Uterus (tissue), 4 donors: Measurements from ENCODE around the gene RGS6. TPM values are rescaled to one million over a fixed set of nuclear protein-coding genes. Genes with fewer than 3 reads are reported as not detected.

Source experiments
- DNase-seq, 2 donors: peaks; one replicate each; pipeline ENCODE4 v3.0.0-alpha.2; 2019 to 2020
- H3K27ac ChIP-seq, 2 donors: fragments of 200-600 bp; sonication (generic); 1 replicate in 1 of 2; 2 replicates in 1 of 2; pipeline ENCODE4 v1.5.1; 2016 to 2018
- H3K27me3 ChIP-seq, 2 donors: fragments of 200-600 bp; sonication (generic); one replicate each; pipeline ENCODE4 v1.5.1; 2018 to 2019; ENCODE audit warnings: control low read depth in 1 of 2
- H3K36me3 ChIP-seq, 2 donors: fragments of 200-600 bp; sonication (generic); one replicate each; pipeline ENCODE4 v1.5.1; 2019; ENCODE audit warnings: control low read depth in 1 of 2
- H3K4me1 ChIP-seq, 2 donors: fragments of 200-600 bp; sonication (generic); one replicate each; pipeline ENCODE4 v1.5.1; 2018 to 2019; ENCODE audit warnings: control low read depth in 1 of 2
- H3K4me3 ChIP-seq, 2 donors: fragments of 200-600 bp; sonication (generic); 1 replicate in 1 of 2; 2 replicates in 1 of 2; pipeline ENCODE4 v1.5.1; 2018 to 2019; ENCODE audit warnings: mild to moderate bottlenecking in 1 of 2
- H3K9me3 ChIP-seq, 2 donors: fragments of 200-600 bp; sonication (generic); one replicate each; pipeline ENCODE4 v1.5.1; 2019; ENCODE audit warnings: control low read depth in 1 of 2
- POLR2A ChIP-seq, 2 donors: fragments of 450-650 bp; IDR thresholded peaks; one replicate each; pipeline ENCODE4 v1.6.1; 2016; ENCODE audit warnings: antibody characterized with exemption in 2 of 2, mild to moderate bottlenecking in 1 of 2, moderate library complexity in 1 of 2
- intact Hi-C: fragments of 100-400 bp; cut with DNase I; formaldehyde crosslinking; loops from one replicate; pipeline ENCODE4 v1.15.1; 2023; ENCODE audit warnings: low total_unique reads
- total RNA-seq, 4 donors: library from RNA; depleted of rRNA in 3 of 4; stranded (reverse); fragments of >200 nt in 3 of 4; gene quantifications; one replicate each; pipeline versions ENCODE4 v1.1.0 to v1.2.4, GENCODE V29; 2014 to 2023
- TF ChIP-seq, protein P1 (sequence below), 4 experiments: fragments of 200-600 bp in 2 of 4; fragments of 450-650 bp in 2 of 4; sonication (generic) in 2 of 4; IDR thresholded peaks; one replicate each; pipeline ENCODE4 v1.5.1; 2016 to 2019; ENCODE audit warnings: antibody characterized with exemption in 4 of 4, mild to moderate bottlenecking in 2 of 4, moderate library complexity in 1 of 4
- donor health status: DM: yes; HTN: yes; CAD: no.

The RGS6 gene
- total RNA-seq, 4 donors from 2014 or later, result 1.0 to 7.4 (median 6.2) TPM; not detected in 1

DNA sequence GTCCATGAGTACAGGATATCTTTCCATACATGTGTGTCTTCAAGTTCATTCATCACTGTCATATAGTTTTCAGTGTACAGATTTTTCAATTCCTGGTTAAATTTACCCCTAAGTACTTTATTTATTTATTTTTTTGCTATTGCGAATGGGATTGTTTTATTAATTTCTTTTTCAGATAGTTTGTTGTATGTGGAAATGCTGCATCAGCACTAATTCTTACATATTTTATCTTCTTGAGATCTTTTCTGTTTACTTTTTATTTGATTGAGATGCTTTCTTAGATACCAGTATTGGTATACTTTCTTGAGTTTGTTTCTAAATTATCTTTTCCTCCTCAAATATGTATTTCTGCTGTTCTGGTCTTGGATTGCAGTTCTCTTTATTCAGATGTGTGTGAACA is 148.9 kb downstream of the RGS6 start:
- Histone ChIP-seq H3K27me3 (no peaks in the 10 kb centered on the region), H3K4me1 (no peaks in the 10 kb centered on the region), H3K27ac (no peak overlapping the region), H3K36me3 (no peaks in the 10 kb centered on the region), H3K4me3 (no peak overlapping the region), H3K9me3 (no peaks in the 10 kb centered on the region)
- intact Hi-C loops, result no loop called here
- TF ChIP-seq, protein P1, sequence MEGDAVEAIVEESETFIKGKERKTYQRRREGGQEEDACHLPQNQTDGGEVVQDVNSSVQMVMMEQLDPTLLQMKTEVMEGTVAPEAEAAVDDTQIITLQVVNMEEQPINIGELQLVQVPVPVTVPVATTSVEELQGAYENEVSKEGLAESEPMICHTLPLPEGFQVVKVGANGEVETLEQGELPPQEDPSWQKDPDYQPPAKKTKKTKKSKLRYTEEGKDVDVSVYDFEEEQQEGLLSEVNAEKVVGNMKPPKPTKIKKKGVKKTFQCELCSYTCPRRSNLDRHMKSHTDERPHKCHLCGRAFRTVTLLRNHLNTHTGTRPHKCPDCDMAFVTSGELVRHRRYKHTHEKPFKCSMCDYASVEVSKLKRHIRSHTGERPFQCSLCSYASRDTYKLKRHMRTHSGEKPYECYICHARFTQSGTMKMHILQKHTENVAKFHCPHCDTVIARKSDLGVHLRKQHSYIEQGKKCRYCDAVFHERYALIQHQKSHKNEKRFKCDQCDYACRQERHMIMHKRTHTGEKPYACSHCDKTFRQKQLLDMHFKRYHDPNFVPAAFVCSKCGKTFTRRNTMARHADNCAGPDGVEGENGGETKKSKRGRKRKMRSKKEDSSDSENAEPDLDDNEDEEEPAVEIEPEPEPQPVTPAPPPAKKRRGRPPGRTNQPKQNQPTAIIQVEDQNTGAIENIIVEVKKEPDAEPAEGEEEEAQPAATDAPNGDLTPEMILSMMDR (IDR thresholded peaks at IDR 0.05), result no peak
- TF ChIP-seq POLR2A (IDR thresholded peaks at IDR 0.05), result no peak
- DNase-seq, result no peak

DNA sequence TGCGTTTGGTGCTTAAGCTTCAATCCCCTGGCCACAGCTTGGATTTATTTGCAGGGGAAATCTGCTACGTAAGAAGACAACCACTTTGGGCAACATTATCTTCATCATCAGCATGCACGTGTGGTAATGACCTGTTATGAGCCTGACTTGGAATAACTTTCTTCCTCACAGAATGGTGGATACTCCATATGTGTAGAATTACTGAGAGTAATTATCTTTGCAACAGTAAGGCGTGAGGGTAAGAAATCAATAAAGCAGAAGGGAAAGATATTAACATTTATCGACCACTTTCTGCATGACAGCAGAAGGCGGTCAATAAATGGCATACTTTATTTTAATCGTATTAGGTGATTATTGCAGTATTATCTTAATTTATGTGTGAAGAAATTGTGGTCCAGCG is 152.7 kb downstream of the RGS6 start:
- no peaks in the 10 kb centered on the region for H3K36me3 ChIP-seq
- intact Hi-C loops, result no loop called here
- TF ChIP-seq, protein P1 (IDR thresholded peaks at IDR 0.05), result no peak
- TF ChIP-seq POLR2A (IDR thresholded peaks at IDR 0.05), result no peak
- no peaks in the 10 kb centered on the region for H3K4me1 ChIP-seq
- no peaks in the 10 kb centered on the region for H3K27me3 ChIP-seq
- no peaks in the 10 kb centered on the region for H3K9me3 ChIP-seq
- H3K27ac ChIP-seq, result no peak overlapping the region
- DNase-seq, result no peak
- no peak overlapping the region for H3K4me3 ChIP-seq

DNA sequence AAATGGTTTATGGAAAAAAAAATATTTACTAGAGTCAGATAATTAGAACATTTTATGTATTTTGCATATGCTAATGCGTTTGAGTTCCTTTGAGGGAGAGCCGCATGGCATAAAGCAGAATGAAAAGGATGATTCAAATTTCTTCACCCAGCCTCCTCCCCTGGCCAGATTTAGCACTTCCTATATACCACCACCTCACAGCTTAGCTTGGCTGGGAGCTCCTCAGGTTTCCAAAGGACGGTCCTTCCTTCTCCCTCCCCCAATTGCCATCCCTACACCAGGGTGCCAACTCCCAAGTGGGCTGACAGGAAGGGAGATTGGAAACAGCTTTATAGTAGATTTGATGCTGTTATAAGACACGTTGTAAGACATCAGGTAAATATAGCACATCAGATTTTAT is 157.4 kb downstream of the RGS6 start:
- no peak for TF ChIP-seq POLR2A (IDR thresholded peaks at IDR 0.05)
- TF ChIP-seq, protein P1 (IDR thresholded peaks at IDR 0.05), result no peak
- Histone ChIP-seq H3K9me3 (no peaks in the 10 kb centered on the region), H3K36me3 (no peaks in the 10 kb centered on the region), H3K4me1 (no peaks in the 10 kb centered on the region), H3K4me3 (no peak overlapping the region), H3K27me3 (no peaks in the 10 kb centered on the region), H3K27ac (no peak overlapping the region)
- intact Hi-C loops, result no loop called here
- no peak for DNase-seq

DNA sequence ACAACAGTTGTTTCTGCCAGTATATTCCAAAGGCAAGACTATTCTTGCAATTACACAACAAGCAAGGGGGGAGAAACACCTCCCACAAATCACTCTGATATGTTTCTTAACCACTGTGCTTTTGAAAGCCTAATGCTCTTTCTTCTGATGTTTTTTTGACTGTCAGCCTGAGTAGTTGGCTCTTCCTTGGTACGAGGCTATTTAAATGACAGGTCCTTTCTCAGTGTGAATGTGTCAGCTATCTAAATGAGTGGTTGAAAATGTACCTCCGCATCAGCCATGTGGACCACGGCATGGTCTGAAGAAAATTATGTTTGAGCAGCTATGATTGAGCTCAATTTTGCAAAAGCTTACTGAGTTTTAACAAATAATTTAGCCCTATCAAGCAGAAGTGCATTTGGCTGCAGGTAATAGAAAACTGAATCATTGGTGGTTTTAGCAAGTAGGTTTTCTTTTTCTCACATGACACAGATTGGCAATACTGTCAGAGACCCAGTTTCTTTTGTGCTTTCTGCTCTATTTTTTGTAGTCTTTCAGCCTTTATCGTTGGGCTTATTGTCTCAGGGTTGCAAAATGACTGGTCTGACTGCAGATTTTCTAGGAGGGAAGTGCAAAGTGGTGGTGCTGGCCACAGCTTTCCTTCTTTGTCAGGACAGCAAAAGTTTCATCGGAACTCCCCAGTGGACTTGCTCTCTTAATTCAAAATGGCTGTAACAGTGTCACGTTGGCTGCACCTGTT is 162.8 kb downstream of the RGS6 start:
- no peak overlapping the region for H3K4me3 ChIP-seq
- intact Hi-C loops, result no loop called here
- DNase-seq, result no peak

DNA sequence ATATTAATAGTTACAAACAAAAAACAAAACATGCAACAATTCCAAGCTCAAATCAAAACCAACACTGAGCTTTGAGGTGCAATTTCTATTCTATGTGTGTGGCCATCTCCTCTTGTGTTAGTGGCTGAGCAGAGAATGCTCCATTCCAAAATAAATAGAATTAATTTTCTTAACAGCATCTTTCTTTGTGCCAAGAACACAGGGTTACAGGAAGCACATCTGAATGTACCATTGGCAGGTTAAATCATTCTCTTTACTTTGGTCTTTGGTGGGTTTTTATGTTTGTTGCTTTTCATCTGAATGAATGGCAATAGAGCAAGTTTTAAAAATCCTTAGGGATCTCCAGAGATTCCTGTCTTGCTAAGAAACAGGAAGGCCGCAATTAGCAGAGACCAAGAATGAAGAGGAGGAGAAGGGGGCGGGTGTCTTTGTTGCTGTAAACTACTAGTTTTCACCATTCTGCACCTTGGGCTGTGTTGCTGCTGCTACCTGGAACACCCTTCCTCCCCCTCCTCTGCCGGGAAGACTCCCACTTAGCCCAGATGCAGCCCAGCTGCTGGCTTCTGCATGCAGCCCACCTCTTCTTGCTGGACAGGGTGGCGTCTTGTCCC is 165.0 kb downstream of the RGS6 start:
- Histone ChIP-seq H3K4me1 (no peaks in the 10 kb centered on the region), H3K27me3 (no peaks in the 10 kb centered on the region), H3K36me3 (no peaks in the 10 kb centered on the region), H3K9me3 (no peaks in the 10 kb centered on the region), H3K4me3 (no peak overlapping the region), H3K27ac (no peak overlapping the region)
- no peak for TF ChIP-seq POLR2A (IDR thresholded peaks at IDR 0.05)
- TF ChIP-seq, protein P1 (IDR thresholded peaks at IDR 0.05), result no peak
- intact Hi-C loops, result no loop called here
- no peak for DNase-seq

More for the DNA sequence above, 162.8 kb downstream of the RGS6 start:
- no peaks in the 10 kb centered on the region for H3K36me3 ChIP-seq
- H3K9me3 ChIP-seq, result no peaks in the 10 kb centered on the region
- H3K27me3 ChIP-seq, result no peaks in the 10 kb centered on the region
- H3K27ac ChIP-seq, result no peak overlapping the region
- no peaks in the 10 kb centered on the region for H3K4me1 ChIP-seq
- no peak for TF ChIP-seq POLR2A (IDR thresholded peaks at IDR 0.05)
- TF ChIP-seq, protein P1 (IDR thresholded peaks at IDR 0.05), result no peak
